ENCODE measurements around the gene TTF2.

Gene TTF2

GRCh38 chr1:117030271-117030877 is 29.8 kb upstream of the TTF2 start:
- no peaks in the 10 kb centered on the region for H3K27me3 ChIP-seq (ENCODE audit: low read length)
- no peak overlapping the region for H3K4me3 ChIP-seq (ENCODE audit: insufficient read depth, low read length, poor library complexity, severe bottlenecking)
- no peaks in the 10 kb centered on the region for H3K36me3 ChIP-seq (ENCODE audit: low read length)
- H3K9me3 ChIP-seq (ENCODE audit: insufficient read depth, low read length), result no peaks in the 10 kb centered on the region
- no peak overlapping the region for H2AFZ ChIP-seq (ENCODE audit: low read depth, low read length, severe bottlenecking)
- no peaks in the 10 kb centered on the region for H3F3A ChIP-seq (ENCODE audit: insufficient read depth)
- H3K9ac ChIP-seq (ENCODE audit: low read length), result no peak overlapping the region
- TF ChIP-seq EZH2phosphoT487 (conservative IDR thresholded peaks at IDR 0.05; ENCODE audit: low read length) (no peak), CTCF (IDR thresholded peaks at IDR 0.05; ENCODE audit: insufficient read depth, low read length, poor library complexity, severe bottlenecking) (no peak)
- H3K4me2 ChIP-seq (ENCODE audit: low read depth, low read length, poor library complexity, severe bottlenecking), result no peak overlapping the region
- H4K20me1 ChIP-seq (ENCODE audit: low read depth, low read length), result no peaks in the 10 kb centered on the region
- H3K79me2 ChIP-seq (ENCODE audit: insufficient read depth, low read length), result no peaks in the 10 kb centered on the region
- no peaks in the 10 kb centered on the region for H3K9me2 ChIP-seq (replicated peaks; ENCODE audit: insufficient read depth, low read length)
- H3K27ac ChIP-seq (ENCODE audit: low read depth, low read length), result no peak overlapping the region

GRCh38 chr1:117032266-117032665 is 27.9 kb upstream of the TTF2 start:
- TF ChIP-seq CTCF (IDR thresholded peaks at IDR 0.05; ENCODE audit: insufficient read depth, low read length, poor library complexity, severe bottlenecking), result no peak
- no peak for TF ChIP-seq EZH2phosphoT487 (conservative IDR thresholded peaks at IDR 0.05; ENCODE audit: low read length)
- no peak overlapping the region for H3K27ac ChIP-seq (ENCODE audit: low read depth, low read length)
- no peak overlapping the region for H3K9ac ChIP-seq (ENCODE audit: low read length)
- H3K27me3 ChIP-seq (ENCODE audit: low read length), result no peaks in the 10 kb centered on the region
- H3K79me2 ChIP-seq (ENCODE audit: insufficient read depth, low read length), result no peaks in the 10 kb centered on the region
- no peaks in the 10 kb centered on the region for H3K9me2 ChIP-seq (replicated peaks; ENCODE audit: insufficient read depth, low read length)
- no peak overlapping the region for H2AFZ ChIP-seq (ENCODE audit: low read depth, low read length, severe bottlenecking)
- H3K4me2 ChIP-seq (ENCODE audit: low read depth, low read length, poor library complexity, severe bottlenecking), result no peak overlapping the region
- H3K36me3 ChIP-seq (ENCODE audit: low read length), result no peaks in the 10 kb centered on the region
- no peaks in the 10 kb centered on the region for H3K9me3 ChIP-seq (ENCODE audit: insufficient read depth, low read length)
- no peak overlapping the region for H3K4me3 ChIP-seq (ENCODE audit: insufficient read depth, low read length, poor library complexity, severe bottlenecking)
- no peaks in the 10 kb centered on the region for H3F3A ChIP-seq (ENCODE audit: insufficient read depth)
- no peaks in the 10 kb centered on the region for H4K20me1 ChIP-seq (ENCODE audit: low read depth, low read length)

- Histone ChIP-seq H3K27me3 (ENCODE audit: low read length) (no peaks in the 10 kb centered on the region), H2AFZ (ENCODE audit: low read depth, low read length, severe bottlenecking) (no peak overlapping the region), H4K20me1 (ENCODE audit: low read depth, low read length) (no peaks in the 10 kb centered on the region), H3K79me2 (ENCODE audit: insufficient read depth, low read length) (no peaks in the 10 kb centered on the region), H3K36me3 (ENCODE audit: low read length) (no peaks in the 10 kb centered on the region), H3K9ac (ENCODE audit: low read length) (no peak overlapping the region), H3K9me2 (replicated peaks; ENCODE audit: insufficient read depth, low read length) (no peaks in the 10 kb centered on the region), H3K27ac (ENCODE audit: low read depth, low read length) (no peak overlapping the region), H3K4me3 (ENCODE audit: insufficient read depth, low read length, poor library complexity, severe bottlenecking) (no peak overlapping the region), H3K4me2 (ENCODE audit: low read depth, low read length, poor library complexity, severe bottlenecking) (no peak overlapping the region), H3F3A (ENCODE audit: insufficient read depth) (no peaks in the 10 kb centered on the region), H3K9me3 (ENCODE audit: insufficient read depth, low read length) (no peaks in the 10 kb centered on the region)
- no peak for TF ChIP-seq CTCF (IDR thresholded peaks at IDR 0.05; ENCODE audit: insufficient read depth, low read length, poor library complexity, severe bottlenecking)
- TF ChIP-seq EZH2phosphoT487 (conservative IDR thresholded peaks at IDR 0.05; ENCODE audit: low read length), result no peak
These were observed 27.2 kb upstream of the TTF2 start for GRCh38 chr1:117032681-117033539.
